BLaER1 treated with 17β-estradiol and CSF1 and Interleukin-3, amounts not matched to agents 10 nM and 100 nM (cell line): ENCODE results near the gene GNAL.

Experiments
- H3K27ac ChIP-seq, 11 experiments: shearing (Covaris generic); formaldehyde crosslinking; 2 replicates each; pipeline ENCODE4 v1.8.1; 2022
- H3K27me3 ChIP-seq, 11 experiments: shearing (Covaris generic); formaldehyde crosslinking; 2 replicates each; pipeline ENCODE4 v1.8.1; 2022
- H3K36me3 ChIP-seq, 11 experiments: shearing (Covaris generic); formaldehyde crosslinking; 2 replicates each; pipeline ENCODE4 v1.8.1; 2022
- H3K4me1 ChIP-seq, 10 experiments: shearing (Covaris generic); formaldehyde crosslinking; 2 replicates each; pipeline ENCODE4 v1.8.1; 2022
- H3K4me2 ChIP-seq, 11 experiments: shearing (Covaris generic); formaldehyde crosslinking; 2 replicates each; pipeline ENCODE4 v1.8.1; 2022
- H3K4me3 ChIP-seq, 10 experiments: shearing (Covaris generic); formaldehyde crosslinking; 2 replicates each; pipeline ENCODE4 v1.8.1; 2022
- H3K9ac ChIP-seq, 11 experiments: shearing (Covaris generic); formaldehyde crosslinking; 2 replicates each; pipeline ENCODE4 v1.8.1; 2022
- H3K9me3 ChIP-seq, 11 experiments: shearing (Covaris generic); formaldehyde crosslinking; replicated peaks in 1 of 11; 2 replicates each; pipeline ENCODE4 v1.8.1; 2022
- H4K20me1 ChIP-seq, 11 experiments: shearing (Covaris generic); formaldehyde crosslinking; 2 replicates each; pipeline ENCODE4 v1.8.1; 2022
- Cebpa-rat ChIP-seq, 11 experiments: shearing (Covaris generic); IDR thresholded peaks; 2 replicates each; pipeline ENCODE4 v1.8.1; 2022

GNAL gene

GRCh38 chr18:11873670-11874340, 184.7 kb downstream of the GNAL start:
- no peaks in the 10 kb centered on the region for H3K36me3 ChIP-seq
- no peak for TF ChIP-seq Cebpa-rat (IDR thresholded peaks at IDR 0.05)
- no peak overlapping the region; a peak in 1 of 22 replicates for H3K4me2 ChIP-seq
- H3K9ac ChIP-seq = no peak overlapping the region
- H3K27ac ChIP-seq = peak overlapping the region in 2 of 11 experiments; percentile 12 to 13; a peak in 1 of 22 replicates
- no peaks in the 10 kb centered on the region for H3K27me3 ChIP-seq
- H3K4me1 ChIP-seq = peaks cover 0 to 5% (median 0%) of the 10 kb centered on the region in 10 experiments; a peak in 4 of 20 replicates
- no peaks in the 10 kb centered on the region for H4K20me1 ChIP-seq
- no peak overlapping the region for H3K4me3 ChIP-seq
- H3K9me3 ChIP-seq = peaks cover 0 to 5% (median 0%) of the 10 kb centered on the region in 11 experiments; a peak in 1 of 22 replicates

DNA sequence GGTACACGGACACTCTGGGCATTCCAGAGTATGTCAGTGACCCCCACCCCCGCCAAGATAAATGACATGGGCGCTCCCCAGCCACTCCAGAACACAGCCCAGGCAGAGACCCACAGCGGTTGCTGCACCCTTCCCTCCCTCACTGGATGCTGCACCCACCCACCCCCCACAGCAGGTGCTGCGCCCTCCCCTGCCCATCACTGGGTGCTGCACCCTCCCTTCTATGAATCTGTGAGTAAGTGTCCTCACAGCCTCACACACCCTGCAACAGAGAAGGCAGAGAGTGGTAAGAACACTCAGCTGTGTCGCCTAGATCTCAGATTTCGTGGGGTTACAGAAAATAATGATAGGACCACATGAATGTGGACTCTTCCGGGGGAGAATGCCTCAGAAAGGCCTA, 185.6 kb downstream of the GNAL start:
- H3K27me3 ChIP-seq = no peaks in the 10 kb centered on the region
- H3K4me1 ChIP-seq = peaks cover 0 to 5% (median 0%) of the 10 kb centered on the region in 10 experiments; a peak in 4 of 20 replicates
- no peak overlapping the region for H3K4me2 ChIP-seq
- TF ChIP-seq Cebpa-rat (IDR thresholded peaks at IDR 0.05) = no peak
- H4K20me1 ChIP-seq = no peaks in the 10 kb centered on the region
- no peak overlapping the region for H3K9ac ChIP-seq
- no peak overlapping the region for H3K4me3 ChIP-seq
- H3K36me3 ChIP-seq = no peaks in the 10 kb centered on the region
- H3K9me3 ChIP-seq = peaks cover 0 to 5% (median 0%) of the 10 kb centered on the region in 11 experiments; a peak in 1 of 22 replicates
- no peak overlapping the region for H3K27ac ChIP-seq

GRCh38 chr18:11877497-11878135, 188.6 kb downstream of the GNAL start:
- Histone ChIP-seq H3K4me1 (peaks cover 20 to 28% (median 22%) of the 10 kb centered on the region in 10 experiments), H3K27me3 (no peaks in the 10 kb centered on the region), H3K27ac (no peak overlapping the region), H3K9me3 (peaks cover 0 to 5% (median 0%) of the 10 kb centered on the region in 11 experiments; a peak in 1 of 22 replicates), H4K20me1 (no peaks in the 10 kb centered on the region), H3K4me2 (no peak overlapping the region), H3K4me3 (no peak overlapping the region), H3K36me3 (peaks cover 0 to 15% (median 0%) of the 10 kb centered on the region in 11 experiments; a peak in 3 of 22 replicates), H3K9ac (no peak overlapping the region)
- TF ChIP-seq Cebpa-rat (IDR thresholded peaks at IDR 0.05) = no peak

DNA sequence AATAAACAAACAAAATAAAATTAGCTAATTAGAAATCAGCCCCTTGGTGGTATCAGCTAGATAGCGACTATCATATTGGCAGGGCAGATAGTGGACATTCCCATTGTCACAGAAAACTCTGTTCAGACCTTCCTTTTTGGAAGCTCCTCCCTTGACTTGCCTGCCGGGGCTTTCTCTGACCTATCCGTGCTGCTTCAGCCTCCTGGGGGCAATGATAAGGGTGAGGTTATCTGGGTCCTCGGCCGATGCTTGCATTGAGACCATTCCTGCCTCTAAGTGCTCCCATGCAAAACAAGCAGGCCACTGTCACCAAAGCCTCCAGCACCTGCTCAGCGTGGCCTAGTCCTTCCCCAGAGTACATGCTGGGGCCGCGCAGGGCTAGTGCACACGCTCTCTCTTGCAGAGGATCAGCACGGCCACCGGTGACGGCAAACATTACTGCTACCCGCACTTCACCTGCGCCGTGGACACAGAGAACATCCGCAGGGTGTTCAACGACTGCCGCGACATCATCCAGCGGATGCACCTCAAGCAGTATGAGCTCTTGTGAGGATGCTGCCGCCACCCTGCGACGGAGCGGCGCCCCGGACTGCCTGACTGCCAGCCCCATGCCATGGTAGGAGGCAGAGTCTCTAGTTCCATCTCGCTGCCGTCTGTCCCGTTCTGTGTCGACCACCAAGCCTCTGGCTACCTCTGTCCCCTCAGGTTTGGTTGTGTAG, 191.7 kb downstream of the GNAL start:
- H3K27ac ChIP-seq = peak overlapping the region in 8 of 11 experiments; percentile 15 to 93 (median 86); a peak in 12 of 22 replicates
- peak overlapping the region; percentile 51 to 88 (median 76) for H3K4me2 ChIP-seq
- TF ChIP-seq Cebpa-rat (IDR thresholded peaks at IDR 0.05) = no peak
- H3K36me3 ChIP-seq = peaks cover 0 to 32% (median 7%) of the 10 kb centered on the region in 11 experiments; a peak in 9 of 22 replicates
- H3K9ac ChIP-seq = 0 out of 22 replicates have a peak overlapping the region, but pooled peaks of 2 of the 11 experiments have one; percentile 15 to 50
- H3K4me1 ChIP-seq = peaks cover 42 to 53% (median 49%) of the 10 kb centered on the region in 10 experiments
- H3K27me3 ChIP-seq = no peaks in the 10 kb centered on the region
- H4K20me1 ChIP-seq = no peaks in the 10 kb centered on the region
- H3K4me3 ChIP-seq = no peak overlapping the region
- H3K9me3 ChIP-seq = no peaks in the 10 kb centered on the region

GRCh38 chr18:11882636-11883035, 193.6 kb downstream of the GNAL start:
- H3K4me1 ChIP-seq = peaks cover 42 to 70% (median 52%) of the 10 kb centered on the region in 10 experiments
- no peaks in the 10 kb centered on the region for H3K27me3 ChIP-seq
- peak overlapping the region; percentile 53 to 88 (median 76) for H3K4me2 ChIP-seq
- H3K9me3 ChIP-seq = no peaks in the 10 kb centered on the region
- peaks cover 5 to 49% (median 21%) of the 10 kb centered on the region in 11 experiments; a peak in 18 of 22 replicates for H3K36me3 ChIP-seq
- no peak for TF ChIP-seq Cebpa-rat (IDR thresholded peaks at IDR 0.05)
- no peaks in the 10 kb centered on the region for H4K20me1 ChIP-seq
- peak overlapping the region in 8 of 11 experiments; percentile 12 to 75 (median 63); a peak in 12 of 22 replicates for H3K9ac ChIP-seq
- H3K4me3 ChIP-seq = 0 out of 20 replicates have a peak overlapping the region, but pooled peaks of 1 of the 10 experiments have one; percentile 18
- H3K27ac ChIP-seq = peak overlapping the region; percentile 21 to 93 (median 83); a peak in 21 of 22 replicates

- Histone ChIP-seq H3K4me1 (peaks cover 42 to 75% (median 52%) of the 10 kb centered on the region in 10 experiments), H3K36me3 (peaks cover 10 to 54% (median 26%) of the 10 kb centered on the region in 11 experiments; a peak in 18 of 22 replicates), H3K27ac (peak overlapping the region; percentile 60 to 93 (median 83); a peak in 21 of 22 replicates), H3K9me3 (no peaks in the 10 kb centered on the region), H4K20me1 (no peaks in the 10 kb centered on the region), H3K27me3 (no peaks in the 10 kb centered on the region), H3K4me2 (peak overlapping the region; percentile 61 to 88 (median 79); a peak in 21 of 22 replicates), H3K9ac (peak overlapping the region in 9 of 11 experiments; percentile 12 to 75 (median 62); a peak in 16 of 22 replicates), H3K4me3 (peak overlapping the region in 3 of 10 experiments; percentile 5 to 29 (median 27); a peak in 5 of 20 replicates)
- TF ChIP-seq Cebpa-rat (IDR thresholded peaks at IDR 0.05) = peak in 2 of 11 experiments; percentile 9 to 47; a peak in 2 of 22 replicates
Measured at GRCh38 chr18:11883153-11883552, 194.1 kb downstream of the GNAL start.

- no peaks in the 10 kb centered on the region for H3K9me3 ChIP-seq
- TF ChIP-seq Cebpa-rat (IDR thresholded peaks at IDR 0.05) = no peak
- no peaks in the 10 kb centered on the region for H3K27me3 ChIP-seq
- H3K4me2 ChIP-seq = peak overlapping the region; percentile 61 to 88 (median 79)
- peak overlapping the region in 10 of 11 experiments; percentile 60 to 93 (median 84); a peak in 20 of 22 replicates for H3K27ac ChIP-seq
- peak overlapping the region in 1 of 10 experiments; percentile 17; a peak in 1 of 20 replicates for H3K4me3 ChIP-seq
- peaks cover 23 to 68% (median 39%) of the 10 kb centered on the region in 11 experiments; a peak in 20 of 22 replicates for H3K36me3 ChIP-seq
- no peaks in the 10 kb centered on the region for H4K20me1 ChIP-seq
- H3K4me1 ChIP-seq = peaks cover 42 to 77% (median 52%) of the 10 kb centered on the region in 10 experiments
- H3K9ac ChIP-seq = peak overlapping the region in 8 of 11 experiments; percentile 6 to 75 (median 41); a peak in 10 of 22 replicates
Measured at GRCh38 chr18:11884396-11885030, 195.4 kb downstream of the GNAL start.
